B cell (primary cell): ENCODE results near the gene RSRC2. TPM values are rescaled to one million over a fixed set of nuclear protein-coding genes. Genes with fewer than 3 reads are reported as not detected.

Experiments used
- ATAC-seq: fragments of 200-7000 bp; cut with Tn5 transposase; one replicate; pipeline ENCODE4 v1.10.0; 2021; ENCODE audit warnings: low read depth, mild to moderate bottlenecking, moderate number of reproducible peaks, moderate library complexity
- CTCF ChIA-PET: fragments of 350-600 bp; sonication (Branson Sonifier 250); formaldehyde crosslinking; loops from one replicate; lab custom pipeline; 2021; ENCODE audit warnings: antibody characterized with exemption, inconsistent platforms; lab: Charles Lee
- POLR2A ChIA-PET: fragments of 350-600 bp; sonication (Branson Sonifier 250); formaldehyde crosslinking; loops from one replicate; lab custom pipeline; 2021; ENCODE audit warnings: antibody characterized with exemption; lab: Charles Lee
- DNase-seq: peaks from one replicate; pipeline ENCODE4 v3.0.0; 2013
- H2AFZ ChIP-seq: 2 replicates; pipeline ENCODE4 v1.6.1; 2012; ENCODE audit warnings: mild to moderate bottlenecking, low read depth, low read length; ENCODE audit not compliant: insufficient read depth, poor library complexity, severe bottlenecking
- H3K27ac ChIP-seq, 2 donors: 1 replicate in 1 of 2; 2 replicates in 1 of 2; pipeline ENCODE4 v1.5.1; 2012 to 2013; ENCODE audit warnings: low read length in 2 of 2, mild to moderate bottlenecking in 2 of 2, moderate library complexity in 1 of 2
- H3K27me3 ChIP-seq, 4 experiments: fragments of 200-600 bp in 1 of 4; sonication (generic) in 1 of 4; replicated peaks in 1 of 4; 1 replicate in 2 of 4; 2 replicates in 2 of 4; pipeline versions ENCODE4 v1.6.1 to v1.7.0; 2013 to 2016; ENCODE audit warnings: low read length in 3 of 4, mild to moderate bottlenecking in 2 of 4, mixed read lengths in 1 of 4, moderate library complexity in 1 of 4; ENCODE audit not compliant: insufficient read depth in 4 of 4, control insufficient read depth in 3 of 4; ENCODE audit errors: control extremely low read depth in 1 of 4
- H3K36me3 ChIP-seq, 2 experiments: replicated peaks in 1 of 2; 1 replicate in 1 of 2; 2 replicates in 1 of 2; pipeline versions ENCODE4 v1.6.1 to v1.7.1; 2013; ENCODE audit warnings: low read length in 1 of 2; ENCODE audit not compliant: insufficient read depth in 2 of 2, control insufficient read depth in 1 of 2; ENCODE audit errors: control extremely low read depth in 1 of 2, extremely low read depth in 1 of 2
- H3K4me1 ChIP-seq, 2 donors: fragments of 200-600 bp in 1 of 2; sonication (generic) in 1 of 2; 1 replicate in 1 of 2; 2 replicates in 1 of 2; pipeline versions ENCODE4 v1.5.1 to v1.6.1; 2013 to 2017; ENCODE audit warnings: low read length in 2 of 2; ENCODE audit not compliant: control insufficient read depth in 2 of 2, insufficient read depth in 2 of 2
- H3K4me2 ChIP-seq: replicated peaks from 2 replicates; pipeline ENCODE3; 2012; ENCODE audit warnings: mild to moderate bottlenecking, low read depth, low read length; ENCODE audit not compliant: poor library complexity, severe bottlenecking
- H3K4me3 ChIP-seq, 5 experiments: fragments of 200-600 bp in 1 of 5; sonication (generic) in 1 of 5; 1 replicate in 3 of 5; 2 replicates in 2 of 5; pipeline versions ENCODE4 v1.5.1 to v1.7.0; 2011 to 2016; ENCODE audit warnings: low read length in 4 of 5, mild to moderate bottlenecking in 4 of 5, low read depth in 2 of 5, control low read depth in 1 of 5, moderate library complexity in 1 of 5; ENCODE audit not compliant: insufficient read depth in 1 of 5; ENCODE audit errors: control extremely low read depth in 1 of 5, extremely low read depth in 1 of 5
- H3K79me2 ChIP-seq: fragments of 200-600 bp; sonication (generic); one replicate; pipeline ENCODE4 v1.6.0; 2016; ENCODE audit warnings: low read length; ENCODE audit not compliant: control insufficient read depth, insufficient read depth
- H3K9ac ChIP-seq: fragments of 200-600 bp; sonication (generic); 2 replicates; pipeline ENCODE4 v1.6.1; 2017; ENCODE audit warnings: mild to moderate bottlenecking, low read length, moderate library complexity
- H3K9me3 ChIP-seq, 3 donors: one replicate each; pipeline versions ENCODE4 v1.6.1 to v1.7.1; 2013; ENCODE audit warnings: low read length in 2 of 3; ENCODE audit not compliant: control insufficient read depth in 2 of 3, insufficient read depth in 1 of 3; ENCODE audit errors: control extremely low read depth in 1 of 3
- H4K20me1 ChIP-seq: 2 replicates; pipeline ENCODE4 v1.6.0; 2012; ENCODE audit warnings: mild to moderate bottlenecking, low read length; ENCODE audit not compliant: insufficient read depth, control insufficient read depth, poor library complexity, severe bottlenecking
- H3K27ac Mint-ChIP-seq: one replicate; pipeline ENCODE4 v1.8.0; 2021; ENCODE audit warnings: mixed read lengths
- H3K27me3 Mint-ChIP-seq: one replicate; pipeline ENCODE4 v1.8.0; 2021; ENCODE audit warnings: mixed read lengths
- H3K4me1 Mint-ChIP-seq: one replicate; pipeline ENCODE4 v1.8.0; 2021; ENCODE audit warnings: mixed read lengths
- H3K4me3 Mint-ChIP-seq: one replicate; pipeline ENCODE4 v1.8.0; 2021; ENCODE audit warnings: mixed read lengths
- H3K9me3 Mint-ChIP-seq: one replicate; pipeline ENCODE4 v1.8.0; 2022; ENCODE audit warnings: mixed read lengths; ENCODE audit not compliant: insufficient read depth
- EZH2 ChIP-seq: IDR thresholded peaks from 2 replicates; pipeline ENCODE4 v1.6.1; 2012; ENCODE audit warnings: borderline replicate concordance, low read depth, mild to moderate bottlenecking, moderate library complexity, low read length; ENCODE audit not compliant: insufficient read depth, poor library complexity, severe bottlenecking
- whole genome bisulfite sequencing: methylation state at CpG from one replicate; pipeline ENCODE4 v1.1.5; 2013; ENCODE audit warnings: missing lambda C conversion rate; ENCODE audit not compliant: insufficient coverage; 5-methylcytosine and 5-hydroxymethylcytosine counted together
- intact Hi-C: fragments of 100-400 bp; cut with micrococcal nuclease; formaldehyde crosslinking; loops from one replicate; pipeline ENCODE4 v1.10.0; 2022
- polyA plus RNA-seq: library from polyadenylated mRNA; depleted of rRNA; stranded (reverse); fragments of >200 nt; gene quantifications from 2 replicates; pipeline ENCODE4 v1.2.3, GENCODE V29; 2012
- total RNA-seq, 2 donors: library from RNA; stranded (reverse); fragments of 120-200 nt in 1 of 2; gene quantifications; 1 replicate in 1 of 2; 2 replicates in 1 of 2; pipeline versions ENCODE4 v1.2.3 to v1.2.4, GENCODE V29; 2013 to 2022
- TF ChIP-seq, protein P1 (sequence below): fragments of 200-600 bp; IDR thresholded peaks from one replicate; pipeline ENCODE4 v1.8.0; 2022; ENCODE audit warnings: antibody characterized with exemption, mild to moderate bottlenecking

Gene RSRC2
- total and polyA plus RNA-seq, 2 donors (not counting 1 experiment from before 2014, with no cell fraction given) = 56.2 to 151 TPM

DNA sequence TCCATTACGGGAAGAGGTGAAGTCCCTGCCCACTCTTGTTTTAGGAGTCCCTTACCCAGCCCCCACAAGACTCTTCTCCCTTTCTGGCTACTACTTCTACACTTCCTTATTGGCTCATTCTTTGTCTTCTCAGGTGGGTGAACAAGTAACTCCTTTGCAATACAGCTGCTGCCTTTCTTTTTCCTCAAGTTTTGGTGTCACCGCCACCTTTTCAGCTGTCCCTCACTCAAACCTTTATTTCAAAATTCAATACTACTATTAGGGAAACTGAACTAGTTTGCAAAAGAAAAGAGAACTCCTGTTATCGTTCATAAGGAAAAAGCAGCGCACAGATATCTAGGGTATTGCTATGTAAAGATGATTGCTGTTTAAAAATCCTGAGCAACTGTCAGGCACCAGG, 6.1 kb downstream of the RSRC2 start:
- peaks cover 28 to 33% of the 10 kb centered on the region in 2 donors for H3K4me1 ChIP-seq
- no peak for ATAC-seq
- peaks cover 85% of the 10 kb centered on the region for H3K79me2 ChIP-seq
- Mint-ChIP-seq H3K27ac (peak overlapping the region; percentile 34), H3K4me1 (peaks cover 45% of the 10 kb centered on the region), H3K27me3 (no peaks in the 10 kb centered on the region), H3K4me3 (no peak overlapping the region), H3K9me3 (no peaks in the 10 kb centered on the region)
- WGBS = 100% methylated on average over 2 of the region's 4 CpGs
- CTCF ChIA-PET = no interaction called here
- no peak for DNase-seq
- no peak overlapping the region for H3K27ac ChIP-seq
- POLR2A ChIA-PET = interaction anchor here (0.6 kb wide), 1 partner anchor 202 kb away, joined by 3 read pairs; no protein-coding TSS in a partner anchor
- intact Hi-C loops = no loop called here
- H3K9ac ChIP-seq = no peak overlapping the region
- TF ChIP-seq EZH2 = no peak
- TF ChIP-seq, protein P1, sequence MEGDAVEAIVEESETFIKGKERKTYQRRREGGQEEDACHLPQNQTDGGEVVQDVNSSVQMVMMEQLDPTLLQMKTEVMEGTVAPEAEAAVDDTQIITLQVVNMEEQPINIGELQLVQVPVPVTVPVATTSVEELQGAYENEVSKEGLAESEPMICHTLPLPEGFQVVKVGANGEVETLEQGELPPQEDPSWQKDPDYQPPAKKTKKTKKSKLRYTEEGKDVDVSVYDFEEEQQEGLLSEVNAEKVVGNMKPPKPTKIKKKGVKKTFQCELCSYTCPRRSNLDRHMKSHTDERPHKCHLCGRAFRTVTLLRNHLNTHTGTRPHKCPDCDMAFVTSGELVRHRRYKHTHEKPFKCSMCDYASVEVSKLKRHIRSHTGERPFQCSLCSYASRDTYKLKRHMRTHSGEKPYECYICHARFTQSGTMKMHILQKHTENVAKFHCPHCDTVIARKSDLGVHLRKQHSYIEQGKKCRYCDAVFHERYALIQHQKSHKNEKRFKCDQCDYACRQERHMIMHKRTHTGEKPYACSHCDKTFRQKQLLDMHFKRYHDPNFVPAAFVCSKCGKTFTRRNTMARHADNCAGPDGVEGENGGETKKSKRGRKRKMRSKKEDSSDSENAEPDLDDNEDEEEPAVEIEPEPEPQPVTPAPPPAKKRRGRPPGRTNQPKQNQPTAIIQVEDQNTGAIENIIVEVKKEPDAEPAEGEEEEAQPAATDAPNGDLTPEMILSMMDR = no peak
- no peak overlapping the region for H3K4me2 ChIP-seq
- H3K9me3 ChIP-seq = no peaks in the 10 kb centered on the region
- H3K27me3 ChIP-seq = no peaks in the 10 kb centered on the region
- peaks cover 35 to 86% of the 10 kb centered on the region in 2 experiments for H3K36me3 ChIP-seq
- no peak overlapping the region for H3K4me3 ChIP-seq
- H2AFZ ChIP-seq = no peak overlapping the region
- peaks cover 94% of the 10 kb centered on the region for H4K20me1 ChIP-seq

DNA sequence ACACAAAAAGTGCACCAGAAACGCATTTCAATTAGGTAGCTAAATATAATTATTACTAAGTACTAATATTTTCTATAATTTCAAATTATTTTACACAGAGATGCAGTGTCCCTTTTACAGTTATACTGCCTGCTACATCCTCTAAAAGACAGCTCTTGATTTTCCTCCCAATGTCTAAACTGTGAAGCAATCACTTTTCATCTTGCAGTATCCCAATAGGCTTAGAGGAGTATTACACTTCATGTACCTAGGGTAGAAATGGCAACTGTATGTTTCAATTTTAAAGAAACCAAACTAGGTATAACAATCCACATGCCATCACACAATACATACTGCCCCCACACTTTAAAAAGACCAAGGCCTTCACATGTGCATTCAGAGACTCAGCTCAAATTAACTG, 7.3 kb downstream of the RSRC2 start:
- H3K9me3 Mint-ChIP-seq = no peaks in the 10 kb centered on the region
- peaks cover 90% of the 10 kb centered on the region for H4K20me1 ChIP-seq
- CTCF ChIA-PET = interaction anchor here (0.8 to 1.1 kb wide), 2 partner anchors 20 to 21 kb away, joined by 3 read pairs; no protein-coding TSS in a partner anchor
- no peak overlapping the region for H3K4me3 ChIP-seq
- peaks cover 35% of the 10 kb centered on the region for H3K4me1 Mint-ChIP-seq
- no peak overlapping the region for H3K27ac Mint-ChIP-seq
- no peak overlapping the region for H3K27ac ChIP-seq
- H3K4me3 Mint-ChIP-seq = no peak overlapping the region
- H2AFZ ChIP-seq = no peak overlapping the region
- H3K9ac ChIP-seq = no peak overlapping the region
- H3K4me1 ChIP-seq = peaks cover 18 to 23% of the 10 kb centered on the region in 2 donors
- no peaks in the 10 kb centered on the region for H3K27me3 ChIP-seq
- DNase-seq (no peak), ATAC-seq (no peak)
- H3K79me2 ChIP-seq = peaks cover 85% of the 10 kb centered on the region
- H3K4me2 ChIP-seq = no peak overlapping the region
- intact Hi-C loops = no loop called here
- no CpG with 5 or more reads among the region's 1 CpG for WGBS
- POLR2A ChIA-PET = interaction anchor here (0.9 kb wide), 1 partner anchor 20 kb away, joined by 4 read pairs; no protein-coding TSS in a partner anchor
- H3K27me3 Mint-ChIP-seq = no peaks in the 10 kb centered on the region
- no peak for TF ChIP-seq EZH2
- TF ChIP-seq, protein P1 = no peak
- H3K36me3 ChIP-seq = peaks cover 35 to 93% of the 10 kb centered on the region in 2 experiments
- no peaks in the 10 kb centered on the region for H3K9me3 ChIP-seq
